Epithelial cell of proximal tubule (primary cell): Measurements from ENCODE around the gene H19. TPM values are rescaled to one million over a fixed set of nuclear protein-coding genes. Genes with fewer than 3 reads are reported as not detected.

ENCODE experiments used
- DNase-seq: peaks from one replicate; pipeline ENCODE4 v3.0.0-alpha.2; 2011; ENCODE audit warnings: low read depth
- H3K4me3 ChIP-seq: 2 replicates; pipeline ENCODE4 v1.5.1; 2011; ENCODE audit warnings: low read depth, mild to moderate bottlenecking, low read length
- CTCF ChIP-seq: conservative IDR thresholded peaks from 2 replicates; pipeline ENCODE4 v1.5.1; 2012; ENCODE audit warnings: low read depth, mild to moderate bottlenecking, low read length
- total RNA-seq: library from RNA; depleted of rRNA; stranded (reverse); fragments of >200 nt; gene quantifications from 2 replicates; pipeline ENCODE4 v1.2.3, GENCODE V29; 2015

Gene H19
- total RNA-seq, 1 donor from 2014 or later, result 11.8 TPM

GRCh38 chr11:1998290-1998689 is 648 bp upstream of the H19 start:
- no peak for DNase-seq
- TF ChIP-seq CTCF, result no peak
- H3K4me3 ChIP-seq, result no peak overlapping the region

- H3K4me3 ChIP-seq, result no peak overlapping the region
- DNase-seq, result no peak
- no peak for TF ChIP-seq CTCF
These were observed 3.5 kb downstream of the H19 start for GRCh38 chr11:1994121-1994520.

- DNase-seq, result no peak
- TF ChIP-seq CTCF, result no peak
- no peak overlapping the region for H3K4me3 ChIP-seq
These were observed 5.5 kb downstream of the H19 start for GRCh38 chr11:1992111-1992510.

- no peak for DNase-seq
These were observed 6.6 kb downstream of the H19 start for GRCh38 chr11:1990872-1991578.

GRCh38 chr11:1989953-1990352 is 7.7 kb downstream of the H19 start:
- H3K4me3 ChIP-seq, result no peak overlapping the region
- TF ChIP-seq CTCF, result no peak
- no peak for DNase-seq

More at GRCh38 chr11:1990872-1991578, 6.6 kb downstream of the H19 start:
- no peak for TF ChIP-seq CTCF
- H3K4me3 ChIP-seq, result no peak overlapping the region

GRCh38 chr11:1988667-1989317 is 8.8 kb downstream of the H19 start:
- no peak for DNase-seq
- no peak for TF ChIP-seq CTCF

GRCh38 chr11:1988174-1988573 is 9.5 kb downstream of the H19 start:
- H3K4me3 ChIP-seq, result no peak overlapping the region
- no peak for TF ChIP-seq CTCF
- DNase-seq, result no peak

More at GRCh38 chr11:1988667-1989317, 8.8 kb downstream of the H19 start:
- H3K4me3 ChIP-seq, result no peak overlapping the region
